ENCODE data around the gene C14orf119. TPM values are rescaled to one million over a fixed set of nuclear protein-coding genes. Genes with fewer than 3 reads are reported as not detected.
A peak's percentile ranks its signal among the peaks of the same experiment; 100 is the strongest.

The C14orf119 gene
- total and polyA plus RNA-seq, 10 donors, result 28.0 to 47.0 (median 39.0) TPM

- Histone ChIP-seq H3K4me3 (no peak overlapping the region), H3K9me3 (no peaks in the 10 kb centered on the region), H3K4me1 (peaks cover 13 to 41% (median 27%) of the 10 kb centered on the region in 6 donors), H3K27ac (peak overlapping the region in 1 of 8 donors; percentile 66), H3K27me3 (replicated peaks in 1 of 7) (peaks cover 0 to 8% (median 0%) of the 10 kb centered on the region in 7 donors), H3K36me3 (peaks cover 16 to 58% (median 55%) of the 10 kb centered on the region in 6 donors)
- 91 to 95% (median 93%) methylated on average over 32 of the region's 32 CpGs for WGBS, 5 donors
- no peak for DNase-seq
- intact Hi-C loops (cut with DNase I; ENCODE audit: low total_unique reads), result loop anchor here (2.0 kb wide), 1 partner anchor 70 kb away; no protein-coding TSS in a partner anchor
- no peak for TF ChIP-seq POLR2A (IDR thresholded peaks at IDR 0.05)
- peak; percentile 32 to 77 (median 40) for TF ChIP-seq POLR2AphosphoS5 (IDR thresholded peaks at IDR 0.05)
- no peak for TF ChIP-seq CTCF (IDR thresholded peaks at IDR 0.05 in 8 of 11, conservative IDR thresholded peaks at IDR 0.05 in 3 of 11)
Observed at GRCh38 chr14:23058654-23059504, 36.4 kb upstream of the C14orf119 start.

- Histone ChIP-seq H3K36me3 (peaks cover 18 to 76% (median 73%) of the 10 kb centered on the region in 6 donors), H3K27ac (no peak overlapping the region)
- no peak for DNase-seq
Observed at GRCh38 chr14:23060536-23061260, 34.6 kb upstream of the C14orf119 start.

GRCh38 chr14:23062002-23062401 is 33.3 kb upstream of the C14orf119 start:
- Histone ChIP-seq H3K4me3 (no peak overlapping the region), H3K4me1 (peaks cover 2 to 37% (median 21%) of the 10 kb centered on the region in 6 donors), H3K36me3 (peaks cover 18 to 89% (median 84%) of the 10 kb centered on the region in 6 donors), H3K27me3 (replicated peaks in 1 of 7) (peaks cover 0 to 4% (median 0%) of the 10 kb centered on the region in 7 donors), H3K9me3 (no peaks in the 10 kb centered on the region), H3K27ac (peak overlapping the region in 2 of 8 donors; percentile 33 to 47)
- 25 to 56% (median 33%) methylated on average over 4 of the region's 4 CpGs for WGBS, 5 donors
- TF ChIP-seq POLR2AphosphoS5 (IDR thresholded peaks at IDR 0.05) (peak in 1 of 3 donors; percentile 50), CTCF (IDR thresholded peaks at IDR 0.05 in 8 of 11, conservative IDR thresholded peaks at IDR 0.05 in 3 of 11) (no peak)
- intact Hi-C loops (cut with DNase I; ENCODE audit: low total_unique reads), result no loop called here
- DNase-seq, result no peak

More at GRCh38 chr14:23060536-23061260, 34.6 kb upstream of the C14orf119 start:
- H3K4me3 ChIP-seq, result no peak overlapping the region
- intact Hi-C loops (cut with DNase I; ENCODE audit: low total_unique reads), result no loop called here
- peaks cover 13 to 48% (median 32%) of the 10 kb centered on the region in 6 donors for H3K4me1 ChIP-seq
- H3K9me3 ChIP-seq, result no peaks in the 10 kb centered on the region
- 92 to 97% (median 96%) methylated on average over 17 of the region's 17 CpGs for WGBS, 5 donors
- H3K27me3 ChIP-seq (replicated peaks in 1 of 7), result peaks cover 0 to 8% (median 0%) of the 10 kb centered on the region in 7 donors
- TF ChIP-seq POLR2AphosphoS5 (IDR thresholded peaks at IDR 0.05) (peak in 1 of 3 donors; percentile 20), CTCF (IDR thresholded peaks at IDR 0.05 in 8 of 11, conservative IDR thresholded peaks at IDR 0.05 in 3 of 11) (no peak), POLR2A (IDR thresholded peaks at IDR 0.05) (no peak)
